Measurements from ENCODE around the gene MRPL27.

The MRPL27 gene

GRCh38 chr17:50421308-50422051, 48.5 kb upstream of the MRPL27 start (continued):
- TF ChIP-seq ZNF76 (tag by site-specific recombination; IDR thresholded peaks at IDR 0.05; ENCODE audit: borderline replicate concordance, low read depth) (no peak), ZNF677 (tag by site-specific recombination; IDR thresholded peaks at IDR 0.05) (no peak), ZBTB7A (tag by site-specific recombination; IDR thresholded peaks at IDR 0.05; ENCODE audit: low read depth) (no peak), SP7 (tag by site-specific recombination; IDR thresholded peaks at IDR 0.05) (no peak), ZNF585B (tag by site-specific recombination; IDR thresholded peaks at IDR 0.05) (no peak), ZNF335 (tag by site-specific recombination; conservative IDR thresholded peaks at IDR 0.05) (no peak)
- TF ChIP-seq, protein P1, sequence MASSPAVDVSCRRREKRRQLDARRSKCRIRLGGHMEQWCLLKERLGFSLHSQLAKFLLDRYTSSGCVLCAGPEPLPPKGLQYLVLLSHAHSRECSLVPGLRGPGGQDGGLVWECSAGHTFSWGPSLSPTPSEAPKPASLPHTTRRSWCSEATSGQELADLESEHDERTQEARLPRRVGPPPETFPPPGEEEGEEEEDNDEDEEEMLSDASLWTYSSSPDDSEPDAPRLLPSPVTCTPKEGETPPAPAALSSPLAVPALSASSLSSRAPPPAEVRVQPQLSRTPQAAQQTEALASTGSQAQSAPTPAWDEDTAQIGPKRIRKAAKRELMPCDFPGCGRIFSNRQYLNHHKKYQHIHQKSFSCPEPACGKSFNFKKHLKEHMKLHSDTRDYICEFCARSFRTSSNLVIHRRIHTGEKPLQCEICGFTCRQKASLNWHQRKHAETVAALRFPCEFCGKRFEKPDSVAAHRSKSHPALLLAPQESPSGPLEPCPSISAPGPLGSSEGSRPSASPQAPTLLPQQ (tag by site-specific recombination; IDR thresholded peaks at IDR 0.05): no peak

DNA sequence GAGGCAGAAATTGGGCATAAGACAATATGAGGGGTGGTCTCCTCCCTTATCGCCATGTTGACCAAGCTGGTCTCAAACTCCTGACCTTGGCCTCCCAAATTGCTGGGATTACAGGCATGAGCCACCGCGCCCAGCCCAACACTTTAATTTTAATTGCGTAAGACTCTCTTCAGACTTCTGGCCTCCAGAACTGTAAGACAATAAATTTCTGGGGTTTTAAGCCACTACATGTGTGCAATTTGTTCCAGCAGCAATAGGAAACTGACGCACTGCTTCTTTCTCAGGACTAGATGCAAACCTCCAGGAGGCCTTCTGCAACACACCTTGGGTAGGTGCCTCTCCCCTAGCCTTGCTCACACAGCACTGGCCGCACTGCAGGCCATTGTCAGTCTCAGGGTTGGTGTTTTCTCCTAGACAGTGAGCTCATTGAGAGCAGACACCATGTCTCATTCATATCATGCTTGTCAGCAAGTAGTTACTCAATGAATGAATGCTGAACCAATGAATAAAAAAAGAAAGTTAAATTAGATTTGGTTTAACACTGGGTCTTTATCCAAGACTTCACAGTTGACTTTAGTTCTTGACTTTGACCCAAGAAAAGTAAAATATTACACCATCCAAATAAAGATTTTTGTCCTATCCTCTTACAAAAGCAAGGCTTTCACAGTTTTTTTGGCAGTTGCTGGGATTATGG, 47.6 kb upstream of the MRPL27 start:
- Histone ChIP-seq H3K4me1 (ENCODE audit: control insufficient read depth, insufficient read depth, low read length) (0 out of 2 replicates have a peak, but pooled peaks cover 3% of the 10 kb centered on the region), H3K4me3 (ENCODE audit: low read depth, low read length) (no peak overlapping the region), H3K9me3 (ENCODE audit: control insufficient read depth, insufficient read depth, low read depth, low read length) (no peaks in the 10 kb centered on the region), H3K27ac (ENCODE audit: extremely low read depth, low read depth, low read length) (no peak overlapping the region), H3K36me3 (ENCODE audit: control insufficient read depth in 2 of 2, insufficient read depth in 1 of 2, low read length in 2 of 2) (no peaks in the 10 kb centered on the region)
- ChIA-PET POLR2A (interaction anchor here (1.2 kb wide), 1 partner anchor 23 kb away, joined by 4 read pairs; no protein-coding TSS in a partner anchor), CTCF (interaction anchor here (0.6 to 3.1 kb wide), 2 partner anchors 23 to 296 kb away, joined by 3 to 24 read pairs; partner anchors contain the start of gene LRRC59)
- no peak for TF ChIP-seq ZNF174 (tag by site-specific recombination; IDR thresholded peaks at IDR 0.05)
- TF ChIP-seq, protein P2, sequence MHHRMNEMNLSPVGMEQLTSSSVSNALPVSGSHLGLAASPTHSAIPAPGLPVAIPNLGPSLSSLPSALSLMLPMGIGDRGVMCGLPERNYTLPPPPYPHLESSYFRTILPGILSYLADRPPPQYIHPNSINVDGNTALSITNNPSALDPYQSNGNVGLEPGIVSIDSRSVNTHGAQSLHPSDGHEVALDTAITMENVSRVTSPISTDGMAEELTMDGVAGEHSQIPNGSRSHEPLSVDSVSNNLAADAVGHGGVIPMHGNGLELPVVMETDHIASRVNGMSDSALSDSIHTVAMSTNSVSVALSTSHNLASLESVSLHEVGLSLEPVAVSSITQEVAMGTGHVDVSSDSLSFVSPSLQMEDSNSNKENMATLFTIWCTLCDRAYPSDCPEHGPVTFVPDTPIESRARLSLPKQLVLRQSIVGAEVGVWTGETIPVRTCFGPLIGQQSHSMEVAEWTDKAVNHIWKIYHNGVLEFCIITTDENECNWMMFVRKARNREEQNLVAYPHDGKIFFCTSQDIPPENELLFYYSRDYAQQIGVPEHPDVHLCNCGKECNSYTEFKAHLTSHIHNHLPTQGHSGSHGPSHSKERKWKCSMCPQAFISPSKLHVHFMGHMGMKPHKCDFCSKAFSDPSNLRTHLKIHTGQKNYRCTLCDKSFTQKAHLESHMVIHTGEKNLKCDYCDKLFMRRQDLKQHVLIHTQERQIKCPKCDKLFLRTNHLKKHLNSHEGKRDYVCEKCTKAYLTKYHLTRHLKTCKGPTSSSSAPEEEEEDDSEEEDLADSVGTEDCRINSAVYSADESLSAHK (tag by site-specific recombination; IDR thresholded peaks at IDR 0.05): no peak
- no peak for TF ChIP-seq ZNF19 (tag by site-specific recombination; IDR thresholded peaks at IDR 0.05; ENCODE audit: low read depth)
- TF ChIP-seq ZNF18 (tag by site-specific recombination; IDR thresholded peaks at IDR 0.05): no peak
- TF ChIP-seq BCL11B (tag by site-specific recombination; IDR thresholded peaks at IDR 0.05; ENCODE audit: low read depth): no peak
- no peak for TF ChIP-seq ZNF155 (tag by site-specific recombination; IDR thresholded peaks at IDR 0.05)
- TF ChIP-seq HOXA7 (CRISPR knock-in tag; IDR thresholded peaks at IDR 0.05; ENCODE audit: borderline replicate concordance): no peak
- TF ChIP-seq, protein P3, sequence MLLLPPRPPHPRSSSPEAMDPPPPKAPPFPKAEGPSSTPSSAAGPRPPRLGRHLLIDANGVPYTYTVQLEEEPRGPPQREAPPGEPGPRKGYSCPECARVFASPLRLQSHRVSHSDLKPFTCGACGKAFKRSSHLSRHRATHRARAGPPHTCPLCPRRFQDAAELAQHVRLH (tag by site-specific recombination; IDR thresholded peaks at IDR 0.05): no peak
- no peak for TF ChIP-seq ZNF610 (tag by site-specific recombination; IDR thresholded peaks at IDR 0.05; ENCODE audit: borderline replicate concordance)
- TF ChIP-seq PRDM1 (tag by site-specific recombination; IDR thresholded peaks at IDR 0.05): no peak
- TF ChIP-seq ZNF704 (tag by site-specific recombination; IDR thresholded peaks at IDR 0.05): no peak
